Adrenal gland (tissue), 12 donors: Measurements from ENCODE around the gene CST8. TPM values are rescaled to one million over a fixed set of nuclear protein-coding genes. Genes with fewer than 3 reads are reported as not detected.

Source experiments
- DNase-seq, 7 donors: peaks; one replicate each; pipeline ENCODE4 v3.0.0-alpha.2; 2019 to 2020
- H3K27ac ChIP-seq, 5 donors: fragments of 200-600 bp; sonication (generic) in 4 of 5; 1 replicate in 3 of 5; 2 replicates in 2 of 5; pipeline versions ENCODE4 v1.5.1 to v1.8.0; 2016 to 2020; ENCODE audit warnings: mild to moderate bottlenecking in 1 of 5
- H3K27me3 ChIP-seq: fragments of 200-600 bp; 2 replicates; pipeline ENCODE4 v1.8.0; 2021
- H3K36me3 ChIP-seq, 2 donors: fragments of 200-600 bp; replicated peaks in 1 of 2; 1 replicate in 1 of 2; 2 replicates in 1 of 2; pipeline versions ENCODE4 v1.5.1 to v1.8.0; 2018 to 2022
- H3K4me1 ChIP-seq, 2 donors: fragments of 200-600 bp; replicated peaks in 1 of 2; 1 replicate in 1 of 2; 2 replicates in 1 of 2; pipeline versions ENCODE4 v1.5.1 to v1.8.0; 2018 to 2021
- H3K4me3 ChIP-seq, 4 donors: fragments of 200-600 bp; sonication (generic) in 3 of 4; one replicate each; pipeline ENCODE4 v1.5.1; 2016 to 2018
- H3K9me3 ChIP-seq, 3 donors: fragments of 200-600 bp; sonication (generic) in 1 of 3; replicated peaks in 1 of 3; 1 replicate in 2 of 3; 2 replicates in 1 of 3; pipeline versions ENCODE4 v1.5.1 to v1.8.0; 2016 to 2021
- CTCF ChIP-seq, 6 experiments: fragments of 450-650 bp in 4 of 6; fragments of 200-600 bp in 2 of 6; sonication (generic) in 1 of 6; IDR thresholded peaks; 1 replicate in 5 of 6; 2 replicates in 1 of 6; pipeline versions ENCODE4 v1.5.1 to v1.8.0; 2016 to 2021; ENCODE audit warnings: antibody characterized with exemption in 6 of 6, mild to moderate bottlenecking in 2 of 6, moderate library complexity in 1 of 6
- POLR2A ChIP-seq, 2 donors: fragments of 450-650 bp; IDR thresholded peaks; one replicate each; pipeline ENCODE4 v1.6.1; 2017; ENCODE audit warnings: antibody characterized with exemption in 2 of 2, mild to moderate bottlenecking in 2 of 2, moderate library complexity in 1 of 2
- WGBS, 4 donors: extraction: QIAGEN DNeasy Blood & Tissue Kit in 2 of 4; methylation state at CpG; one replicate each; pipeline versions ENCODE4 v1.1.5 to v1.1.7; 2013 to 2017; 5-methylcytosine and 5-hydroxymethylcytosine counted together
- intact Hi-C, 2 donors: fragments of 100-400 bp; cut with DNase I; formaldehyde crosslinking; loops; one replicate each; pipeline versions ENCODE4 v1.14.1 to v1.15.0; 2022 to 2023
- polyA plus RNA-seq, 3 donors: library from polyadenylated mRNA; stranded (reverse); fragments of 200-250 nt in 2 of 3; fragments of 350-450 nt in 1 of 3; fragmentation: Illumina TruSeq in 1 of 3; extraction: RNeasy Lipid Tissue Mini Kit (QIAGEN cat#74804) in 1 of 3; gene quantifications; one replicate each; pipeline ENCODE4 v1.2.3, GENCODE V29; 2013 to 2014
- total RNA-seq, 9 donors: library from RNA; depleted of rRNA in 4 of 9; stranded (reverse); fragments of >200 nt in 4 of 9; fragments of 120-200 nt in 1 of 9; fragmentation: NEBNext Ultra II Directional in 1 of 9; extraction: Animal tissue kit (Norgen Biotek cat#: 25700) in 1 of 9; gene quantifications; one replicate each; pipeline versions ENCODE4 v1.1.0 to v1.2.4, GENCODE V29; 2013 to 2023
- donor health status: healthy with polysubstance abuse.
- donor health status: Bipolar disorder and iron deficiency.
- donor health status: DM: yes; HTN: yes; CAD: no.
- donor health status: DM: no; HTN: no; CAD: no.
- donor health status: DM: no; HTN: no; CAD: no.
- donor health status: DM: yes; HTN: yes; CAD: no.

CST8 gene
- total and polyA plus RNA-seq, 12 donors = not detected

GRCh38 chr20:23454816-23455215 is 36.1 kb upstream of the CST8 start:
- no peak for DNase-seq
- Histone ChIP-seq H3K4me3 (no peak overlapping the region), H3K27me3 (no peaks in the 10 kb centered on the region), H3K9me3 (no peaks in the 10 kb centered on the region), H3K27ac (no peak overlapping the region), H3K4me1 (no peaks in the 10 kb centered on the region), H3K36me3 (no peaks in the 10 kb centered on the region)
- no peak for TF ChIP-seq CTCF (IDR thresholded peaks at IDR 0.05)
- no peak for TF ChIP-seq POLR2A (IDR thresholded peaks at IDR 0.05)
- intact Hi-C loops = no loop called here
- 83 to 100% (median 88%) methylated on average over 1 of the region's 1 CpG for WGBS, 4 donors

GRCh38 chr20:23455639-23456038 is 35.3 kb upstream of the CST8 start:
- Histone ChIP-seq H3K36me3 (no peaks in the 10 kb centered on the region), H3K27me3 (no peaks in the 10 kb centered on the region), H3K4me3 (no peak overlapping the region), H3K9me3 (no peaks in the 10 kb centered on the region), H3K27ac (no peak overlapping the region), H3K4me1 (no peaks in the 10 kb centered on the region)
- WGBS, 4 donors = 81 to 92% (median 84%) methylated on average over 5 to 7 of the region's 7 CpGs
- DNase-seq = peak in 1 of 7 donors; percentile 28
- no peak for TF ChIP-seq POLR2A (IDR thresholded peaks at IDR 0.05)
- no peak for TF ChIP-seq CTCF (IDR thresholded peaks at IDR 0.05)
- intact Hi-C loops = no loop called here

- no peaks in the 10 kb centered on the region for H3K27me3 ChIP-seq
- H3K4me3 ChIP-seq = no peak overlapping the region
- no peaks in the 10 kb centered on the region for H3K36me3 ChIP-seq
- no peaks in the 10 kb centered on the region for H3K9me3 ChIP-seq
- peak in 1 of 7 donors; percentile 7 for DNase-seq
- H3K27ac ChIP-seq = no peak overlapping the region
- H3K4me1 ChIP-seq = no peaks in the 10 kb centered on the region
- intact Hi-C loops = no loop called here
- no peak for TF ChIP-seq POLR2A (IDR thresholded peaks at IDR 0.05)
- no peak for TF ChIP-seq CTCF (IDR thresholded peaks at IDR 0.05)
- WGBS, 4 donors = 53 to 65% (median 54%) methylated on average over 2 to 3 of the region's 3 CpGs
These were observed 34.5 kb upstream of the CST8 start for GRCh38 chr20:23456409-23456808.

- Histone ChIP-seq H3K9me3 (no peaks in the 10 kb centered on the region), H3K4me1 (no peaks in the 10 kb centered on the region), H3K4me3 (no peak overlapping the region), H3K36me3 (no peaks in the 10 kb centered on the region), H3K27me3 (no peaks in the 10 kb centered on the region), H3K27ac (no peak overlapping the region)
- DNase-seq = peak in 1 of 7 donors; percentile 28
- TF ChIP-seq CTCF (IDR thresholded peaks at IDR 0.05) (no peak), POLR2A (IDR thresholded peaks at IDR 0.05) (no peak)
- intact Hi-C loops = no loop called here
- WGBS, 4 donors = 81 to 88% (median 84%) methylated on average over 4 to 7 of the region's 7 CpGs
These were observed 34.0 kb upstream of the CST8 start for GRCh38 chr20:23456873-23457272.
